CD4-positive, alpha-beta T cell treated with Interleukin-4 for 1 hour (primary cell): ENCODE data around the gene CLDN3.
"Not testable (repeated sequence)": the region's sequence is repeated elsewhere in the genome, so short reads cannot be mapped to it uniquely, and the experiment has no call there.

Experiments
- DNase-seq, 2 donors: peaks; one replicate each; pipeline ENCODE4 v3.0.0-alpha.2; 2020 to 2022

CLDN3 gene, protein sequence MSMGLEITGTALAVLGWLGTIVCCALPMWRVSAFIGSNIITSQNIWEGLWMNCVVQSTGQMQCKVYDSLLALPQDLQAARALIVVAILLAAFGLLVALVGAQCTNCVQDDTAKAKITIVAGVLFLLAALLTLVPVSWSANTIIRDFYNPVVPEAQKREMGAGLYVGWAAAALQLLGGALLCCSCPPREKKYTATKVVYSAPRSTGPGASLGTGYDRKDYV

DNA sequence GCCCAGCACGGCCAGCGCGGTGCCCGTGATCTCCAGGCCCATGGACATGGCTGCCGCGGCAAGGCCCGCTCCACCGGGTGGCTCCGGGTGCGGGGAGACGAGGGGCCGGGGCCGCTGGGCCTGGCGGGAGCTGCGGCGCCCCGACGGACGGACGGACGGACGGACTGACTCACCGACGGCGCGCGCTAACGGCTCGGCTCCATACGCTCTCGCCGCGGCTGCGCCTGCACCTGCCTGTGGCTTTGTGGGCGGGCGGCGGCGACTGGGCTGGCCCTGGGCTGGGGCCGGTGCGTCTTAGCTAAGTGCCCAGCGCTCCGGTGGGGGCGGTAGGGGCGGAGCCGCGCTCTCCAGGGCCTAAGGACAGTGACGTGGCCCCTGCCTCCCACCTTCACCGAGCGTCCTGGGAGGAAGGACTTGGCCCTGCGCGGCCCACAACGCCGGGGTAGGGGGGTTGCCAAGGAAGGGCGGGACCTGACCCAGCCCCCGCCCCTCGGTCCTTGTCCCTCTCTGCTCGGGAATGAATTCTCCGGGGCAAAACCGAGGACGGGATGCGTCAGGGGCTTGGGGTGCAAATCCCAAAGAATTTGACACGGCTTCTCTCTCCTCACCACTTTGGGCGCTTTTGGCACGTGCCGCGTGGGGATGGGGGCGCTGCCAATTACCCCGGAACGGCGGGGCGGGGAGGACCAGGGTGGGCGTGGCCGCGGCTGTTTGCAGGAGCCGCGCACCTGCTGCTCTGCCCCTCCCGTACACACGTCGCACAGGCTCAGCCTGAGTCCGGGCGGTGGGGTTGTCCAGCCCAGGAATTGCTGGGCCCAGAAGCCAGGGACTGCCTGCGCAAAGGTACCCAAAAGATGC is at the start of gene CLDN3:
CLDN3 (minus strand) TSS at position 269 of the 858 bp plus-strand sequence; CDS start at position 48, 221 bp downstream.
- DNase-seq: no peak

DNA sequence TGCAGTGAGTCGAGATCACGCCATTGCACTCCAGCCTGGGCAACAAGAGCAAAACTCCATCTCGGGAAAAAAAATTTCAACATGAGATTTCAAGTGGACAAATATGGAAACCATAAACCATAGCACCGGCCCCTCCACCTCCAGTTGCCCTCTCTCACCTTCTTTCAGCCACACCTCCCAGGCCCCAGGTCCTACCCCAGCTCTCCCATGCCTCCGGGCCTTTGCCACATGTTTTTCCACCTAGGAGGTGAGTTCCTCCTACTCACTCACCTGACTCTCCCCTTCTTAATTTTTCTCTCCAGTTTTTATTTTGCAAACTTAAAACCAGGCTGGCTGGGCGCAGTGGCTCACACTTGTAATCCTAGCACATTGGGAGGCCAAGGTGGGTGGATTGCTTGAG is 47.1 kb upstream of the CLDN3 start:
- no peak for DNase-seq

DNA sequence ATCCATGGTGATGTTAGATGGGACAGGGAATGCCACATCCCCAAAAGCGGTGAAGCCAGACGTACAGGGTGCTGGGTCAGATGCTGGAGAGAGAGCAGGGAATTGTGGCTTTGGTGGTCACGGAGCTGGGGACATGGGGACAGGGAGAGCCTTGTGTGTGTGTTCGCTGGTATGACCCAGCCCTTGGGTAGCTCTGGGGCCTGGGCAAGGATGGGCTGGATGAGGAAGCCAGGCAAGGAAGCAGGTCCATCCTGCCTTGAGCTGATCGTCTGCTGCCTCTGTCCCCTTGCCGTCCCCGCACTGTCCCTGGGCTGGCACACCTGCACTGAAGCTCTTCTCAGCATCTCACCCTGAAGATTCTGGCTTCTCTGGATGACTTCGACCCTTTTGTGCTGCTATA is 45.4 kb upstream of the CLDN3 start:
- no peak for DNase-seq

DNA sequence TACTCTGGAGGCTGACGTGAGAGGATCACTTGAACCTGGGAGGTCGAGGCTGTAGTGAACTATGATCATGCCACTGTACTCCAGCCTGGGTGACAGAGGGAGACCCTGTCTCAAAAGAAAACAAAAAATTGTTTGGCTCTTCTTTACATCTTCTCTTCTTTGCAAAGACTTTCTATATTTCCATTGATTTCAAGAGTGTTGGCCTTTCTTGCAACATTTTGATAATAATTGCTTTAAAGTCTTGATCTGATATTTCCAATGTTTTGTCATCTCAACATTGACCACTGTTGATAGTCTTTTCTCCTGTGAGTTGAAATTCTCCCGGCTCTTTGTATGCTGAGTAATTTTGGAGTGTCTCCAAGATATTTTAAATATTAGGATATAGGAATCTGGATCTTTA is 42.9 kb upstream of the CLDN3 start:
- DNase-seq: no peak

DNA sequence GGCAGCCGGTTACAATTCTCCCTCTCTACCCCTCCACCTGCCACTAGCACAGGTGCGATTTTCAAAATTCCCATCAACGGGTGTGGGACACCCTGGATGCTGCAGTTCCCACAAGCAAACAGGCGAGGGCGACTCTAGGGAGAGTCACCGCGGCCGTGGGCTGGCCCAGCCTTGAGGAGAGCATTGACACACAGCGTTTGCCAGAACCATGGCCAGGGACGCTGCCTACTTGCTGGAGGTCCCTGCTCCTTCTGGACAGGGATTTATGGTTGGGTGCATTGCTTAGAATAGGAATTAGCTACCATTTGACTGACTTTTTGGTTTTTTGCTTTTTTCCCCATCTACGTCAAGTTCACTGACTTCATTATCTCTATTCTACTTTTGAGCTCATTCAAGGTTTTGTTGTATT is 41.7 kb upstream of the CLDN3 start:
- DNase-seq: peak; percentile 47 to 50

DNA sequence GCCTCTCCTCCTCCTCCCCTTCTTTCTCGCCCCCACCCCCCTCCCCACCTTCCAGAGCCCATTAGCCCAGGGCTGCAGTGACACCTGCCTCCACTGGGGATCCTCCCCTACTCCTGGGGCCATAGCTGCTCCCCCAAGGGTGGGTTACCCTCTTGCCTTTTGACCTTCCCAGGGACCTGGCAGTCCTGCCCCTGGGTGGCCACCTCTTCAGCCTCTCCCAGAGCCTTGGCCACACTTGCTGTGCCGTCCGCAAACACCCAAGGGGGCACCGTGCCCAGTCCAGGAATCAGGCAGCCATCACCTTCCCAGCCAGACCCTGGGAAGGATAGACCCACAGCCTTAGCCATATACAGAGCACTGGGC is 40.9 kb upstream of the CLDN3 start:
- no peak for DNase-seq

DNA sequence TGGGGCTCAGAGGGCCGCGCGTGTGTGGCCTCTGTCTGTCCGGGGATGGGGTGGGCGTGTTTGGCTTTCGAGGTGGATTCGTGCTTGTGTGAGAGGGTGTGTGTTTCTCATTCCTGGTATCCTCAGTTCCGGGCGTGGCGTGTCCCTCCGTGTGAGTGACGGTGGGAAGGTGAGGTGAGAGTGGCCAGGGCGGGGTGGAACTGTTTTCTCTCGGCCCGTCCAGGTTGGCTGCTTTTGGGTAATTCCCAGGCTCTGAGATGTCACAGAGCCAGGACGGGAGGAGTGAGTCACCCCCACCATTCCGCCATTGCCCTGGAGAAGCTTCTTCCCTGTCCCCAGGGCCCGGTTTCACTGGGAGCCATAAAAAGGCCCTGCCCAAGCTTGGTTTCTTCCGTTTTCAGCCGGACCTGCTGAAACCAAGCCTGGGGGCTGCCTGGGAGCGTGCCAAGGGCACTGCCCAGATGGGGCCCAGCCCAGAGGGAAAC is 39.4 kb upstream of the CLDN3 start:
- DNase-seq: no peak

DNA sequence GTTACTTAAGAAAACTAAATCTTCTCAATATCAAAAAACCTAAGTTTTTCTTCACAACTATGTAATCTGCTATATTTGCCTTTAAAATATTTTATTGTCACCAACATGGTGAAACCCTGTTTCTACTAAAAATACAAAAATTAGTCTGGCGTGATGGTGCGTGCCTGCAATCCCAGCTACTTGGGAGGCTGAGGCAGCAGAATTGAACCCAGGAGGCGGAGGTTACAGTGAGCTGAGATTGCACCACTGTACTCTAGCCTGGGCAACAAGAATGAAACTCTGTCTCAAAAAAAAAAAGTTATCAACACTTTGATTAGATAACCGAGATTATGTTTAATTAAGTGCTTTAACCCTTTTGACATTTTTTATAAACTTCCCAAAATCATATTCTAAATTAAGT is 32.4 kb upstream of the CLDN3 start:
- no peak for DNase-seq

DNA sequence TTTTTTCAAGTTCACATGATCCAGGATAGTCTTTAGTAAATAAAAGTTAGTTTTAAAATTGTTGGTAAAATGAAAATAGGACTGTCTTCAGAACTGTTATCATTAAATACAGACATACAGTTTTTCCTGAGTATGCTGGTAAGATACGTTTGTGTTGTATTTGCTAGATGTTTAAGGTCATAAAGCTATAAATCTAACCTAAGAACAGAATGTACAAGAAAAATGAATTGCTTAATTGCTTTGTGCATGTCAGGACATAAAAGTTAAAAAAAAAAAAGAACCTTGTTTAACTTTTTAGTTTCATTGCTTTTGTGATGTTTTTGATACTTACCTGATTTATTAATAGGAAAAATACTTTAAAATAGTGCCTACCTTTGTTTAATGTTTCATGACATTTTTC is 31.5 kb upstream of the CLDN3 start:
- DNase-seq: no peak

DNA sequence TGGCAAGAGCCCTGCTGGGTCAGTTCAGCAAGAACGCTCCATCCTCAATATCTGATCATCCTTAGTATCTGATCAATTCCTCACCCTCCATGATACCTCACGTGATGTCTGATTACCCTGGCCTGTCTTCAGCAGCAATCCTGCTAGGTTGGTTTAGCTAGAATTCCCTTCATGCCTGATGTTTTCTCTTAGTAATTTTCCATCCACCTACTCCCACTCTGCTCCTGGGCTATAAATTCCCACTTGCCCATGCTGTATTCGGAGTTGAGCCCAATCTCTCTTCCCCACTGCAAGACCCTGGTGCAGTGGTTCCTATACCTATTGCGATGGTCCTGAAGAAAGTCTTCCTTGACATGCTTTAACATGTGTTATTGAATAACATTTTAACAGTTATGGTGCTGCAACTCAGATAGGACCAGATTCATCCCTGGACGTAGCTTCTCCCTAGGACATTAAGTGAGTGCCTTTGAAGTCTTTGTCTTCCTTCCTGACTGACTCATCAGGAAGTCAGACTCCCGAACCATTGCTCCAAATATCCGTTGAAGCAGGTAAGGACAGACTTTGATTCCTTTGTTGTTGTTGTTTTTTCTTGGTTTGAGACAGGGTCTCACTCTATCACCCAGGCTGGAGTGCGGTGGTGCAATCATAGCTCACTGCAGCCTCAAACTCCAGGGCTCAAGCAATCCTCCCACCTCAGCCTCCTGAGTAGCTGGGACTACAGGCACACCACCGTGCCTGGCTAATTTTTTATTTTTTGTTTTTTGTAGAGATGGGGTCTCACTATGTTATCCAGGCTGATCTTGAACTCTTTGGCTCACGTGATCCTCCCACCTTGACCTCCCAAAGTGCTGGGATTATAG is 29.4 kb upstream of the CLDN3 start:
- no peak for DNase-seq

DNA sequence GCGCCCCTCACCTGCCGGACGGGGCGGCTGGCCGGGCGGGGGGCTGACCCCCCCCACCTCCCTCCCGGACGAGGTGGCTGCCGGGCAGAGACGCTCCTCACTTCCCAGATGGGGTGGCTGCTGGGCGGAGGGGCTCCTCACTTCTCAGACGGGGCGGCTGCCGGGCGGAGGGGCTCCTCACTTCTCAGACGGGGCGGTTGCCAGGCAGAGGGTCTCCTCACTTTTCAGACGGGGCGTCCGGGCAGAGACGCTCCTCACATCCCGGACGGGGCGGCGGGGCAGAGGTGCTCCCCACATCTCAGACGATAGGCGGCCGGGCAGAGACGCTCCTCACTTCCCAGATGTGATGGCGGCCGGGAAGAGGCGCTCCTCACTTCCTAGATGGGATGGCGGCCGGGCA is 27.1 kb upstream of the CLDN3 start:
- not testable (repeated sequence) for DNase-seq

DNA sequence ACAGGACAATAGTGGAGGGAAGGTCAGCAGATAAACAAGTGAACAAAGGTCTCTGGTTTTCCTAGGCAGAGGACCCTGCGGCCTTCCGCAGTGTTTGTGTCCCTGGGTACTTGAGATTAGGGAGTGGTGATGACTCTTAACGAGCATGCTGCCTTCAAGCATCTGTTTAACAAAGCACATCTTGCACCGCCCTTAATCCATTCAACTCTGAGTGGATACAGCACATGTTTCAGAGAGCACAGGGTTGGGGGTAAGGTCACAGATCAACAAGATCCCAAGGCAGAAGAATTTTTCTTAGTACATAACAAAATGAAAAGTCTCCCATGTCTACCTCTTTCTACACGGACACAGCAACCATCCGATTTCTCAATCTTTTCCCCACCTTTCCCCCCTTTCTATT is 26.6 kb upstream of the CLDN3 start:
- DNase-seq: not testable (repeated sequence)

DNA sequence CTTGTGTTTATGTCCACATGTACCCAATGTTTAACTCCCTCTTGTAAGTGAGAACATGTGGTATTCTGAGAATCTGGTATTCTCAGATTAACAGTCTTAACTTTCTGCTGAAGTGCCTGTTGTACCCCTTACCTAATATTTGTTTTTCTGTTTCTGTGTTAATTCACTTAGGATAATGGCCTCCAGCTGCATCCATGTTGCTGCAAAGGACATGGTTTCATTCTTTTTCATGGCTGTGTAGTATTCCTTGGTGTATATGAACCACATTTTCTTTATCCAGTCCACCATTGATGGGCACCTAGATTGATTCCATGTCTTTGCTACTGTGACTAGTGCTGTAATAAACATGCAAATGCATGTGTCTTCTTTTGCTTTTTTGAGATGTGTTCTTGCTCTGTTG is 25.1 kb upstream of the CLDN3 start:
- DNase-seq: not testable (repeated sequence)

DNA sequence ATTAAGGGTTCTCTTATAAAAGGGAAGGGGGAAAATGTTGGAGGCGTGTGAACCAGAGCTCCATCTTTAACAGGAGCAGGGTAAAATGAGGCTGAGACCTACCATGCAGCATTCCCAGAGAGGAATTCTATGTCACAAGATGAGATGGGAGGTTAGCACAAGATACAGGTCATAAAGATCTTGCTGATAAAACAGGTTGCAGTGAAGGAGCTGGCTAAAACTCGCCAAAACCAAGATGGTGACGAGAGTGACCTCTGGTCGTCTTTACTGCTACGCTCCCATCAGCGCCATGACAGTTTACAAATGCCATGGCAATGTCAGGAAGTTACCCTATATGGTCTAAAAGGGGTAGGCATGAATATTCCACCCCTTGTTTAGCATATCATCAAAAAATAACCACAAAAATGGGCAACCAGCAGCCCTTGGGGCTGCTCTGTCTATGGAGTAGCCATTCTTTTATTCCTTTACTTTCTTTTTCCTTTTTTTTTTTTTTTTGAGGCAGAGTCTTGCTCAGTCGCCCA is 21.2 kb upstream of the CLDN3 start:
- not testable (repeated sequence) for DNase-seq

DNA sequence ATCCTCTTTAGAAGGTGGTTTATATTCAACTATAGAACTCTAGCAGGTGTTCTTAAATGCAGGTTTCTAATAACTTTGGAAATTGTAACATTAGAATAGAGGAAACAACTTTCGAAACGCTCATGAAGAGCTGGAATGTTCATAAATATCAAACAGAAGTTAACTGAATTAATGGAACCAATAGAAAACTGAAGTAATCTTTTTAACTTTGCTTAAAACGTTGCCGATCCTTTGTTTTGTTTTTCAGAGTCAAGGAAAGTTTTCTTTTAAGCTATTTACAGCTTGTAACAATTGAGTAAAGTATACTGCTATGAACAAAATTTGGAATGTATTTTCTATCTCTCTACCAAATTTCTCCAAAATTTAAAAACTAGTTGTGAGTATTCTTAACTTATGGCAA is 19.0 kb upstream of the CLDN3 start:
- no peak for DNase-seq

DNA sequence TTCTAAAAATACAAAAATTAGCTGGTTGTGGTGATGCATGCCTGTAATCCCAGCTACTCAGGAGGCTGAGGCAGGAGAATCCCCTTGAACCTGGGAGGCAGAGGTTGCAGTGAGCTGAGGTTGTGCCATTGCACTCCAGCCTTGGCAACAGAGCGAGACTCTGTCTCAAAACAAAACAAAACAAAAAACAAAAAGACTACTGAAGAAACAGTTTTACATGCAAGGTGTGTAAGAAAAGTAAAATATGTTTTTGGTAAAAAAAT is 17.6 kb upstream of the CLDN3 start:
- not testable (repeated sequence) for DNase-seq

DNA sequence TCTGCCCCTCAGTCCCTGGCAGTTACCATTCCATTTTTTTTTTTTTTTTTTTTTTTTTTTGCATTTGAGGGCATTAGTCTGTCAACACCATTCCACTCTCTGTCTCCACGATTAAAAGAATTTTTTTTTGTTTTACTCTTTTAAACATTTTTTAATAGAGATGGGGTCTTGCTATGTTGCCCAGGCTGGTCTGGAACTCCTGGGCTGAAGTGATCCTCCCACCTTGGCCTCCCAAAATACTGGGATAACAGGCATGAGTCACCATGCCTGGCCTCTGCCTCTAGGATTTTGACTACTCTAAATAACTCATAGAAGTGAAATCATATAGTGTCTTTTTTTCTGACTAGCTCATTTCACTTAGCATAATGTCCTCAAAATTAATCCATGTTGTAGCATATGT is 16.5 kb upstream of the CLDN3 start:
- DNase-seq: no peak

DNA sequence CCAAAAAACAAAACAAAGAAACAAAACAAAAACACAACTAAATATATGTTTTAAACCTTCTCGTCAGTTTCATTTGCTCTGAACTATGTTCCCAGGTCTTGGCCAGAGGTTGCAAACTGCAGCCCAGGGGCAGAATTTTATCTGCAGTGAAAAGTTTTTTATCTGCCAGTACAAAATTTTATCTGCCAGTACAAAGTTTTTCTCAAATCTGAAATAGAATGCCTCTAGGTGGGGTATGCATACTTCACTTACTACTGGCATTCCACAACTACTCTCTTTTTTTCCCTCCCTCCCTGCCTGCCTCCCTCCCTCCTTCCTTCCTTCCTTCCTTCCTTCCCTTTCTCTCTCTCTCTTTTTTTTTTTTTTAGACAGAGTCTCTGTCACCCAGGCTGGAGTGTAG is 9.4 kb upstream of the CLDN3 start:
- no peak for DNase-seq

DNA sequence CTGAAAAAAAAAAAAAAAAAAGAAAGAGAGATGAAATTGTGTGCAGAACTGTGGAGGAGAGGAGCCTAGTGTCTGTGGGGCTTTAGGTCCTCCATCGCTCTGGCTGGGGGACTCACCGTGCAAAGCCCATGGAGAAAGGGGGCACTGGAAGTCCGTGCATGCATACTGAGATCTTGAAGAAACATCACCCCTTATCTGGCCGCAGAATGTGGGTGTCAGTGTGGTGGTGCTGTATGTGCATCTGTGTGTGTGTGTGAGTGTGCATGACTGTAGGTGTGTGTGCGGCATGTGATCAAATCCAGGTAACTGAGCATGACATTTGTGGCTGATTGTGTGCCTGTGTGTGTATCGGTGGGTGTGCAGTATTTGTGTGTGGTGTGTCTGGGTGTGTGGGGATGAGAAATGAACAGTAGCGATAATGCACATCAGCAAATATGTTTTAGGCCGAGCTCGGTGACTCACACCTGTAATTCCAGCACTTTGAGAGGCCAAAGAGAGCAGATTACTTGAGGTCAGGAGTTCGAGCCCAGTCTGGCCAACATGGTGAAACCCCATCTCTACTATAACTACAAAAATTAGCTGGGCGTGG is 8.8 kb upstream of the CLDN3 start:
- no peak for DNase-seq

DNA sequence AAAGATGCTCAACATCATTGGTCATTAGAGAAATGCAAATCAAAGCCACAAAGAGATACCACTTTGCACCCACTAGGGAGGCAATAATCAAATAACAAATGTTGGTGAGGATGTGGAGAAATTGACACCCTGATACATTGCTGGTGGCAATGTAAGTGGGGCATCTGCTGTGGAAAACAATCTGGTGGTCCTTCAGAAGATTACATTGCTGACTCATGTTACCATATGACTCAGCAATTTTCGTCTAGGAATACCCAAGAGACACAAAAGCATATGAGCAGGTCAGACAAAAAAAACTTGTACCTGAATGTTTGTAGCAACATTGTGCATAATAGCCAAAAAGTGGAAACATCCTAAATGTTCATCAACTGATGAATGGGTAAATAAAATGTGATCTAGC is 4.9 kb upstream of the CLDN3 start:
- no peak for DNase-seq

DNA sequence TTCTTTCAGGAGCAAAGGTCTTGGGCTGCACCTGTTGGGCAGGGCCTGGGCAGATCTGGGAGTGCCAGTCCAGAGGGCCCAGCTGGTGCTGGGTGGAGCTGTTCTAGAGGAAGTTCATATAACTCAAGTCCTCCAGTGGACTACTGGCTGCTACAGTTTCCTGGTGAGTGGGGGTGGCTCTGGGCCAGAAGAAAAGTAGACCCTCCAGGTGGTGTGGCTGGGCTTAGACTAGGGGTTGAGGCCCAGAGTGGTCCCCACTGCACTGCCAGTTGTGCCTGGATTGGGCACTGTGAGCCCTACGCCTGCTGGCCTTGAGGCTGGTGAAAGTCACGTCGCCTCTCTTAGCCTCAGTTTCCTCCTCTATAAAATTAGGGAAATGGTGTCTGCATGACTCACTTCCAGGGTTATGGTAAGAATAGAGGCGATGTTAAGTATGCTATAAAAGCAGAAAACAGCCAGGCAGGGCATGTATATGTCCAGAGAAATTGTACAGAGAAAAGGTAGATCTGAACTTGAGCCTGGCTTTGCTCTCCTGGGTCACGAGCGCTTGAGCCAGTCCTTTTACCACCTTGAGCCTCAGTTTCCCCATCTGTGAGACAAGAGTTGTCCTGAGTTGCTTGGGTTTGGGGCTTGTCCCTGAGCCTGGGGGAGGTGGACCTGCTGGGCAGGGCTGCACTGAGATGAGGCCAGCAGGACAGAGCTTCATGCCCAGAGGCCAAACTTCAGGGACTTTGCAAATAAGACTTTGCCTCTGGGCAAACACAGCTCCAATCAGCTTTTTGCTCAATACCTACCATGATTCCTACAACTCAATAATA is 3.8 kb upstream of the CLDN3 start:
- DNase-seq: no peak
